MM.1S (cell line): ENCODE measurements around the gene MYRFL.
"Not testable (repeated sequence)": the region's sequence is repeated elsewhere in the genome, so short reads cannot be mapped to it uniquely, and the experiment has no call there.

Experiments used
- DNase-seq: peaks from one replicate; pipeline ENCODE4 v3.0.0-alpha.2; 2015
- H2AFZ ChIP-seq: fragments of 300-600 bp; sonication (generic); 2 replicates; pipeline ENCODE4 v1.6.0; 2016; ENCODE audit warnings: antibody characterized with exemption, low read length
- H3F3A ChIP-seq: fragments of 300-600 bp; sonication (generic); 2 replicates; pipeline ENCODE4 v1.6.1; 2016; ENCODE audit warnings: mild to moderate bottlenecking, antibody characterized with exemption, low read length, moderate library complexity, mixed read lengths; ENCODE audit not compliant: insufficient read depth
- H3K27ac ChIP-seq: fragments of 300-600 bp; sonication (generic); 2 replicates; pipeline ENCODE4 v1.5.1; 2016; ENCODE audit warnings: mild to moderate bottlenecking, low read length
- H3K27me3 ChIP-seq: fragments of 300-600 bp; sonication (generic); replicated peaks from 2 replicates; pipeline ENCODE4 v1.6.0; 2016; ENCODE audit warnings: low read length; ENCODE audit not compliant: insufficient read depth
- H3K36me3 ChIP-seq: fragments of 300-600 bp; sonication (generic); replicated peaks from 2 replicates; pipeline ENCODE4 v1.6.1; 2016; ENCODE audit warnings: mild to moderate bottlenecking, low read length, mixed read lengths; ENCODE audit not compliant: insufficient read depth
- H3K4me1 ChIP-seq: fragments of 300-600 bp; sonication (generic); 2 replicates; pipeline ENCODE4 v1.6.1; 2016; ENCODE audit warnings: low read length, mixed read lengths
- H3K4me2 ChIP-seq: fragments of 300-600 bp; sonication (generic); 2 replicates; pipeline ENCODE4 v1.6.0; 2016; ENCODE audit warnings: low read depth, low read length
- H3K4me3 ChIP-seq: fragments of 300-600 bp; sonication (generic); 2 replicates; pipeline ENCODE4 v1.5.1; 2016; ENCODE audit warnings: low read length, mixed read lengths
- H3K79me2 ChIP-seq: fragments of 300-600 bp; sonication (generic); 2 replicates; pipeline ENCODE4 v1.6.1; 2016; ENCODE audit warnings: mixed run types, low read length, mixed read lengths
- H3K9ac ChIP-seq: fragments of 300-600 bp; sonication (generic); 2 replicates; pipeline ENCODE4 v1.6.1; 2016; ENCODE audit warnings: low read length, mixed read lengths
- H3K9me2 ChIP-seq: fragments of 300-600 bp; sonication (generic); replicated peaks from 2 replicates; pipeline ENCODE4 v1.6.1; 2016; ENCODE audit warnings: mild to moderate bottlenecking, low read length, mixed read lengths; ENCODE audit not compliant: insufficient read depth
- H3K9me3 ChIP-seq: fragments of 300-600 bp; sonication (generic); replicated peaks from 2 replicates; pipeline ENCODE4 v1.6.1; 2016; ENCODE audit warnings: mild to moderate bottlenecking, low read length, mixed read lengths; ENCODE audit not compliant: insufficient read depth
- H4K20me1 ChIP-seq: fragments of 300-600 bp; sonication (generic); 2 replicates; pipeline ENCODE4 v1.6.1; 2016; ENCODE audit warnings: mild to moderate bottlenecking, low read length, moderate library complexity, mixed read lengths; ENCODE audit not compliant: insufficient read depth
- CTCF ChIP-seq: fragments of 300-600 bp; sonication (generic); IDR thresholded peaks from 2 replicates; pipeline ENCODE4 v1.5.1; 2016; ENCODE audit warnings: antibody characterized with exemption, low read length, mixed read lengths
- EZH2 ChIP-seq: fragments of 300-600 bp; sonication (generic); optimal IDR thresholded peaks from 2 replicates; pipeline ENCODE3; 2017; ENCODE audit warnings: low read depth, mild to moderate bottlenecking, antibody characterized with exemption, low read length, mixed read lengths
- EZH2phosphoT487 ChIP-seq: fragments of 300-600 bp; sonication (generic); IDR thresholded peaks from 2 replicates; pipeline ENCODE4 v1.6.1; 2018; ENCODE audit warnings: antibody characterized with exemption, low read length

MYRFL gene

DNA sequence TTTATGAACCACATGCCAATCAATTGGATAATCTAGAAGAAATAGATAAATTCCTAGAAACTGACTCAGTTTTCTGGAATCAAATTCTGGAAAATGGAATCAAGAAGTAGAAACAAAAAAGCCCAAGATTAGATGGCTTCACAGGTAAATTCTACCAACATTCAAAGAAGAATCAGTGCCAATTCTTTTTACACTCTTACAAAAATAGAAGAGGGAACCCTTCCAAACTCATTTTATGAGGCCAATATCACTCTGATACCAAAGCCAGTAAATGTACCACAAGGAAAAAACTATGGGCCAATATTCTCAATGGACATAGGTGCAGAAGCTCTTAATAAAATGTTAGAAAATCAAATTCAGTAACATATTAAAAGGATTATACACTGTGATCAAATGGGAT, 35.7 kb upstream of the MYRFL start:
- H3K9ac ChIP-seq, result no peak overlapping the region
- TF ChIP-seq EZH2 (no peak), EZH2phosphoT487 (no peak), CTCF (no peak)
- H3K4me2 ChIP-seq, result no peak overlapping the region
- no peaks in the 10 kb centered on the region for H3K9me2 ChIP-seq
- no peaks in the 10 kb centered on the region for H3K79me2 ChIP-seq
- H3K27ac ChIP-seq, result no peak overlapping the region
- H2AFZ ChIP-seq, result no peak overlapping the region
- DNase-seq, result no peak
- no peaks in the 10 kb centered on the region for H3K4me1 ChIP-seq
- no peaks in the 10 kb centered on the region for H3F3A ChIP-seq
- no peak overlapping the region for H3K4me3 ChIP-seq
- H4K20me1 ChIP-seq, result no peaks in the 10 kb centered on the region
- no peaks in the 10 kb centered on the region for H3K27me3 ChIP-seq
- H3K9me3 ChIP-seq, result no peaks in the 10 kb centered on the region
- H3K36me3 ChIP-seq, result peaks cover 2% of the 10 kb centered on the region

DNA sequence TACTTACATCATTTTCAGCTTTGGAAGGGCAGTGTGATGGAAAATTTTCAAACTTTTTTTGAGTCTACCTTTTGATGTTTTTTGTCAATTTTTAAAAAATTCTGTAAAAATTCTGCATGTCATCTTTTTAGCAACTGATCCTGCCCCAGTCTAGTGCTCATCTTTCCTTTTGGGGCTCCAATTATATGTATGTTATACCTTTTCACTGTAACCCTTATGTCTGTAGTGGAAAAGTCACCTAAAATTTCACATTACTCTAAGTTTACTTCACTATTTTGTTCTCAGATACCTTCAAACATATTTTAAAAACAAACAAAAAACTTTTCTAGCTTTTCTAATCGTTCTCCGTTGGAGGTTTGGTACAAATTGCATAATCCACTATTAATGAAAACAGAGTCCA, 32.5 kb upstream of the MYRFL start:
- no peak for DNase-seq
- no peak overlapping the region for H3K9ac ChIP-seq
- H3K9me2 ChIP-seq, result no peaks in the 10 kb centered on the region
- TF ChIP-seq EZH2phosphoT487, result no peak
- TF ChIP-seq CTCF, result no peak
- no peak for TF ChIP-seq EZH2
- no peaks in the 10 kb centered on the region for H4K20me1 ChIP-seq
- H3K36me3 ChIP-seq, result peaks cover 4% of the 10 kb centered on the region
- H3K27ac ChIP-seq, result no peak overlapping the region
- H3K4me3 ChIP-seq, result no peak overlapping the region
- no peak overlapping the region for H2AFZ ChIP-seq
- H3K4me1 ChIP-seq, result no peaks in the 10 kb centered on the region
- no peaks in the 10 kb centered on the region for H3K79me2 ChIP-seq
- H3K4me2 ChIP-seq, result no peak overlapping the region
- H3F3A ChIP-seq, result no peaks in the 10 kb centered on the region
- no peaks in the 10 kb centered on the region for H3K27me3 ChIP-seq
- no peaks in the 10 kb centered on the region for H3K9me3 ChIP-seq

DNA sequence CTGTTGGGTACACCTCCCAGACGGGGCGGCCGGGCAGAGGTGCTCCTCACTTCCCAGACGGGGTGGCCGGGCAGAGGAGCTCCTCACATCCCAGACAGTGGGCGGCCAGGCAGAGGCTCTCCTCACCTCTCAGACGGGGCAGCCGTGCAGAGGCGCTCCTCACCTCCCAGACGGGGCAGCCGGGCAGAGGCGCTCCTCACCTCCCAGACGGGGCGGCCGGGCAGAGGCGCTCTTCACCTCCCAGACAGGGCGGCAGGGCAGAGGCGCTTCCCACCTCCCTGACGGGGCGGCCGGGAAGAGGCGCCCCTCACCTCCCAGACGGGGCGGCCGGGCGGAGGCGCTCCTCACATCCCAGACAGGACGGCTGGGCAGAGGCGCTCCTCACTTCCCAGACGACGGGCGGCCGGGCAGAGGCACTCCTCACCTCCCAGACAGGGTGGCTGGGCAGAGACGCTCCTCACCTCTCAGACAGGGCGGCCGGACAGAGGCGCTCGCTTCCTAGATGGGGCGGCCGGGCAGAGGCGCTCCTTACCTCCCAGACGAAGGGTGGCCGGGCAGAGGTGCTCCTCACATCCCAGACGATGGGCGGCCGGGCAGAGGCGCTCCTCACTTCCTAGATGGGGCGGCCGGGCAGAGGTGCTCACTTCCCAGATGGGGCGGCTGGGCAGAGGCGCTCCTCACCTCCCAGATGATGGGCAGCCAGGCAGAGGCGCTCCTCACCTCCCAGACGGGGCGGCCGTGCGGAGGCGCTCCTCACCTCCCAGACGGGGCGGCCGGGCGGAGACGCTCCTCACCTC, 17.7 kb upstream of the MYRFL start:
- DNase-seq, H3K27ac ChIP-seq, H3K4me2 ChIP-seq, H3K4me1 ChIP-seq, H3K79me2 ChIP-seq, H3K36me3 ChIP-seq, H4K20me1 ChIP-seq, H3F3A ChIP-seq, H3K9me2 ChIP-seq, H3K9me3 ChIP-seq, H3K27me3 ChIP-seq, H2AFZ ChIP-seq, H3K9ac ChIP-seq, H3K4me3 ChIP-seq: not testable (repeated sequence)

- Histone ChIP-seq H3K36me3 (no peaks in the 10 kb centered on the region), H4K20me1 (no peaks in the 10 kb centered on the region), H3K9me3 (no peaks in the 10 kb centered on the region), H3K4me1 (peaks cover 12% of the 10 kb centered on the region; the same call in 1 of the 2 replicates), H2AFZ (no peak overlapping the region), H3K27ac (no peak overlapping the region), H3K27me3 (no peaks in the 10 kb centered on the region), H3F3A (0 out of 2 replicates have a peak, but pooled peaks cover 6% of the 10 kb centered on the region), H3K4me2 (no peak overlapping the region), H3K9me2 (no peaks in the 10 kb centered on the region), H3K79me2 (no peaks in the 10 kb centered on the region), H3K4me3 (no peak overlapping the region), H3K9ac (no peak overlapping the region)
- TF ChIP-seq EZH2phosphoT487 (no peak), CTCF (no peak), EZH2 (no peak)
- DNase-seq, result no peak
Observed at GRCh38 chr12:69810870-69811498, 14.0 kb upstream of the MYRFL start.
